ENCODE measurements around the gene ALDH4A1. TPM values are rescaled to one million over a fixed set of nuclear protein-coding genes. Genes with fewer than 3 reads are reported as not detected.

ALDH4A1 gene
- total and polyA plus RNA-seq, 10 of the 15 experiments (the other 5 are each of a cell fraction or from before 2014, with no cell fraction given): 0.06 to 25.5 (median 13.0) TPM

GRCh38 chr1:18831656-18832055, 70.7 kb downstream of the ALDH4A1 start (continued):
- TF ChIP-seq BCLAF1 (IDR thresholded peaks at IDR 0.05) (no peak), PAX5 (IDR thresholded peaks at IDR 0.05; ENCODE audit: borderline replicate concordance, low read depth, low read length) (no peak), EED (IDR thresholded peaks at IDR 0.05; ENCODE audit: low read depth) (no peak)

- Histone ChIP-seq H3K36me3 (ENCODE audit: control insufficient read depth in 2 of 2, insufficient read depth in 2 of 2, low read length in 1 of 2) (no peaks in the 10 kb centered on the region), H2AFZ (ENCODE audit: control insufficient read depth, low read depth, low read length) (no peak overlapping the region), H3K79me2 (ENCODE audit: control insufficient read depth, insufficient read depth, low read length) (no peaks in the 10 kb centered on the region), H3K4me1 (ENCODE audit: control insufficient read depth, insufficient read depth, low read length) (no peaks in the 10 kb centered on the region), H3K9ac (ENCODE audit: control insufficient read depth, insufficient read depth, low read length) (no peak overlapping the region), H3K4me2 (ENCODE audit: control insufficient read depth, insufficient read depth) (no peak overlapping the region), H3K27me3 (replicated peaks in 1 of 2; ENCODE audit: control insufficient read depth in 2 of 2, insufficient read depth in 2 of 2, low read length in 1 of 2) (no peaks in the 10 kb centered on the region), H3K9me3 (replicated peaks; ENCODE audit: control insufficient read depth, insufficient read depth, low read length) (no peaks in the 10 kb centered on the region; the same call in 2 of the 3 replicates), H3K27ac (ENCODE audit: control insufficient read depth, insufficient read depth) (no peak overlapping the region), H3K4me3 (no peak overlapping the region), H4K20me1 (ENCODE audit: control insufficient read depth, insufficient read depth) (no peaks in the 10 kb centered on the region)
- ChIA-PET SMC1A (ENCODE audit: uncharacterized antibody, unreplicated experiment) (no interaction called here), RAD21 (ENCODE audit: unreplicated experiment) (no interaction called here), CTCF (no interaction called here), POLR2A (no interaction called here)
- no peak for ATAC-seq
- intact Hi-C loops (cut with micrococcal nuclease; ENCODE audit: unreplicated experiment) (no loop called here), in situ Hi-C loops (cut with MboI) (no loop called here)
- DNase-seq (ENCODE audit: low read depth, low spot score): no peak
- 51% methylated on average over 12 of the region's 12 CpGs for WGBS (ENCODE audit: insufficient coverage, insufficient replicate concordance, low lambda C conversion rate, missing lambda C conversion rate)
- no peak for FAIRE-seq
- BruUV-seq (replicated peaks): no TSS peak
- TF ChIP-seq NKRF (conservative IDR thresholded peaks at IDR 0.05): no peak
- TF ChIP-seq BRCA1 (IDR thresholded peaks at IDR 0.05; ENCODE audit: low read depth, low read length): no peak
- TF ChIP-seq ZNF384 (IDR thresholded peaks at IDR 0.05; ENCODE audit: borderline replicate concordance, low read depth, low read length): no peak
- no peak for TF ChIP-seq TCF12 (IDR thresholded peaks at IDR 0.05; ENCODE audit: low read depth, low read length)
- TF ChIP-seq NFYB (IDR thresholded peaks at IDR 0.05; ENCODE audit: insufficient read depth, low read depth, low read length): no peak
- TF ChIP-seq PBX3 (IDR thresholded peaks at IDR 0.05; ENCODE audit: insufficient replicate concordance, low read depth, low read length): no peak
- no peak for TF ChIP-seq CEBPZ (IDR thresholded peaks at IDR 0.05; ENCODE audit: low read depth, low read length)
- TF ChIP-seq HCFC1 (IDR thresholded peaks at IDR 0.05; ENCODE audit: low read length): no peak
- no peak for TF ChIP-seq STAT3 (IDR thresholded peaks at IDR 0.05; ENCODE audit: low read depth, low read length)
These were observed 71.8 kb downstream of the ALDH4A1 start for GRCh38 chr1:18830596-18830995.
